CD4-positive, alpha-beta memory T cell (primary cell): ENCODE results near the gene ITGA7. TPM values are rescaled to one million over a fixed set of nuclear protein-coding genes. Genes with fewer than 3 reads are reported as not detected.

Experiments
- CTCF ChIA-PET: fragments of 350-600 bp; sonication (Branson Sonifier 250); formaldehyde crosslinking; loops from one replicate; lab custom pipeline; 2021; ENCODE audit warnings: inconsistent platforms; ENCODE audit not compliant: partially characterized antibody; lab: Charles Lee
- POLR2A ChIA-PET: fragments of 350-600 bp; sonication (Branson Sonifier 250); formaldehyde crosslinking; loops from one replicate; lab custom pipeline; 2021; ENCODE audit not compliant: partially characterized antibody; lab: Charles Lee
- DNase-seq, 5 donors: peaks; one replicate each; pipeline versions ENCODE4 v3.0.0 to v3.0.0-alpha.2; 2020 to 2022; ENCODE audit warnings: mixed read lengths in 1 of 5
- H3K27ac ChIP-seq: one replicate; pipeline ENCODE4 v1.7.0; 2013; ENCODE audit warnings: low read depth, low read length
- H3K27me3 ChIP-seq: 2 replicates; pipeline ENCODE4 v1.7.0; 2013; ENCODE audit warnings: mild to moderate bottlenecking, low read length, moderate library complexity; ENCODE audit not compliant: insufficient read depth
- H3K36me3 ChIP-seq: 2 replicates; pipeline ENCODE4 v1.7.0; 2013; ENCODE audit warnings: mild to moderate bottlenecking, low read length, moderate library complexity; ENCODE audit not compliant: insufficient read depth
- H3K4me1 ChIP-seq: 2 replicates; pipeline ENCODE4 v1.7.0; 2013; ENCODE audit warnings: mild to moderate bottlenecking, low read length, moderate library complexity; ENCODE audit not compliant: insufficient read depth
- H3K4me3 ChIP-seq, 2 donors: one replicate each; pipeline ENCODE4 v1.7.0; 2013; ENCODE audit warnings: low read length in 2 of 2, mild to moderate bottlenecking in 1 of 2
- H3K9me3 ChIP-seq, 2 donors: one replicate each; pipeline ENCODE4 v1.7.0; 2013; ENCODE audit warnings: low read length in 2 of 2, control low read depth in 1 of 2; ENCODE audit not compliant: control insufficient read depth in 1 of 2
- H3K27ac Mint-ChIP-seq, 7 donors: one replicate each; pipeline ENCODE4 v1.8.0; 2020 to 2021; ENCODE audit warnings: mixed read lengths in 7 of 7, mild to moderate bottlenecking in 6 of 7, inconsistent platforms in 3 of 7, moderate library complexity in 3 of 7
- H3K27me3 Mint-ChIP-seq, 2 donors: one replicate each; pipeline ENCODE4 v1.8.0; 2020 to 2021; ENCODE audit warnings: mixed read lengths in 2 of 2
- H3K36me3 Mint-ChIP-seq, 2 donors: one replicate each; pipeline ENCODE4 v1.8.0; 2020 to 2021; ENCODE audit warnings: mixed read lengths in 2 of 2, inconsistent platforms in 1 of 2, mild to moderate bottlenecking in 1 of 2
- H3K4me1 Mint-ChIP-seq, 4 donors: one replicate each; pipeline ENCODE4 v1.8.0; 2020 to 2021; ENCODE audit warnings: mixed read lengths in 4 of 4, mild to moderate bottlenecking in 1 of 4
- H3K4me3 Mint-ChIP-seq, 8 donors: one replicate each; pipeline ENCODE4 v1.8.0; 2020 to 2021; ENCODE audit warnings: mixed read lengths in 8 of 8, mild to moderate bottlenecking in 7 of 8, moderate library complexity in 6 of 8, inconsistent platforms in 3 of 8
- H3K9me3 Mint-ChIP-seq, 8 donors: one replicate each; pipeline ENCODE4 v1.8.0; 2020 to 2021; ENCODE audit warnings: mixed read lengths in 8 of 8, mild to moderate bottlenecking in 5 of 8, inconsistent platforms in 3 of 8, moderate library complexity in 1 of 8
- intact Hi-C: fragments of 100-400 bp; cut with micrococcal nuclease; formaldehyde crosslinking; loops from one replicate; pipeline ENCODE4 v1.15.1; 2023
- polyA plus RNA-seq, 2 donors: library from polyadenylated mRNA; unstranded; fragments of 300-500 nt; fragmentation: Illumina TruSeq; gene quantifications; one replicate each; pipeline ENCODE4 v1.2.3, GENCODE V29; 2021
- total RNA-seq, 2 experiments: library from RNA; stranded (reverse); gene quantifications; one replicate each; pipeline ENCODE4 v1.2.3, GENCODE V29; 2021

ITGA7 gene
- total and polyA plus RNA-seq, 4 experiments from 2014 or later: 2.5 to 2.9 TPM; not detected in 2

DNA sequence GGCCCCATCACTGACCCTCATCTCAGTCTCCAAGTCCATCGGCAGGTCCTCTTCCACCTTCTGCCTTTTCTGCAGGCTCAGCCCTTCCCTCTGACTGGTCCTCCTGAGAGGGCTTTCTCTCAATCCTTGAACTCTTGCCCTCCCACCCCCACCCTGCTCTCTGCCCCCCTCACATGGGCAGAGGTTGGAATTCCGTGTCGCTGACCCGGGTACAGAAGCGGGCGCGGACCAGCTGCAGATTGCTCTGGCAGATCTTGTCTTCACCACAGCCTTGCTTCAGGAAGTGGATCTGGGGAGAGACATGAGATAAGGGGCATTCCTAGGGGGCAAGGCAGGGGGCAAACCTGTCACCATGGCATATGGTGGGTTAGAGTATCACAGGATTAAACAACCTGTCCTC, 12.4 kb downstream of the ITGA7 start:
- Mint-ChIP-seq H3K4me1 (no peaks in the 10 kb centered on the region), H3K4me3 (no peak overlapping the region), H3K27ac (no peak overlapping the region), H3K27me3 (peaks cover 2% of the 10 kb centered on the region in 2 donors), H3K36me3 (no peaks in the 10 kb centered on the region), H3K9me3 (no peaks in the 10 kb centered on the region)
- CTCF ChIA-PET: no interaction called here
- POLR2A ChIA-PET: no interaction called here
- no peaks in the 10 kb centered on the region for H3K9me3 ChIP-seq
- DNase-seq: no peak
- H3K27ac ChIP-seq: no peak overlapping the region
- H3K4me3 ChIP-seq: no peak overlapping the region
- intact Hi-C loops: no loop called here
- no peaks in the 10 kb centered on the region for H3K36me3 ChIP-seq
- no peaks in the 10 kb centered on the region for H3K27me3 ChIP-seq
- no peaks in the 10 kb centered on the region for H3K4me1 ChIP-seq

DNA sequence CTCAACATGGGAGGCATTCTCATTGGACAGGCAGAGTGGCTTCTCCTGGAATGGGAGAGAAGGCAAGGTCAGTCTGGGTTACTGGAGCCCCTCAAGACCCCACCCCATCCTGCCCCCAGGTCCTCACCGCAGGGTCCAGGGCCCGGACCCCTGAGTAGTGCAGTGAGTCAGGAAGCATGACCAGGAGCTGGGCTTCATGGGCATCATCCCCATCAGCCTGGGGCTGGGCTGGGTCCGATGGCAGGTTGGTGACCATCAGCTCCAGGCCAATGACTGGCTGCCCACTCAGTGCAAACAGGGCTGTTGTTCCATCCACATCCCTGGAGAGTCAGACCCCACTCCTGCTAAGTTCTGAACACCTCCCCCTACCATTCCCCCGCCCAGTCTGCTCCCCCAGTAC, 13.1 kb downstream of the ITGA7 start:
- no peak for DNase-seq
- intact Hi-C loops: no loop called here
- H3K4me3 Mint-ChIP-seq: no peak overlapping the region

DNA sequence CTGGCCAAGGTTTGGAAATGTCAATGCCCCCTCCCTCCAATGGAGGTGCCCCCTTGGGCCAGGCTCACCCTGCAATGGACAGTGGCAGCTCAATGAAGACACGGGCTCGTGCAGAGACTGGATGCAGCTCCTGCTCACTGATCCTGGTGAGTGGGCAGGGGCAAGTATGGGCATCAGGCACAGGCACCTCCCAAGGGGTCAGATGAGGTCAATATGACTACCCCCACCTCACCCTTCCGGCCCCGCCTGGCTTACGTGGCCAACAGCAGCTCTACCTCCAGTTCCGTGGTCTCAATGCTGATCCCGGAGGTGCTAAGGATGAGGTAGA, 13.6 kb downstream of the ITGA7 start:
- ChIA-PET POLR2A (no interaction called here), CTCF (interaction anchor here (0.6 kb wide), 1 partner anchor 819 kb away, joined by 3 read pairs; no protein-coding TSS in a partner anchor)

More for the DNA sequence above, 13.1 kb downstream of the ITGA7 start:
- no peaks in the 10 kb centered on the region for H3K9me3 Mint-ChIP-seq
- POLR2A ChIA-PET: no interaction called here
- CTCF ChIA-PET: interaction anchor here (0.6 kb wide), 1 partner anchor 818 kb away, joined by 3 read pairs; no protein-coding TSS in a partner anchor
- no peaks in the 10 kb centered on the region for H3K36me3 Mint-ChIP-seq
- Histone ChIP-seq H3K27me3 (no peaks in the 10 kb centered on the region), H3K27ac (no peak overlapping the region), H3K4me1 (no peaks in the 10 kb centered on the region), H3K9me3 (no peaks in the 10 kb centered on the region), H3K36me3 (no peaks in the 10 kb centered on the region), H3K4me3 (no peak overlapping the region)
- no peak overlapping the region for H3K27ac Mint-ChIP-seq
- no peaks in the 10 kb centered on the region for H3K4me1 Mint-ChIP-seq
- peaks cover 0 to 2% of the 10 kb centered on the region in 2 donors for H3K27me3 Mint-ChIP-seq

GRCh38 chr12:55693323-55694187, 14.1 kb downstream of the ITGA7 start:
- Mint-ChIP-seq H3K27ac (no peak overlapping the region), H3K4me1 (no peaks in the 10 kb centered on the region), H3K36me3 (no peaks in the 10 kb centered on the region), H3K4me3 (no peak overlapping the region), H3K27me3 (peaks cover 0 to 2% of the 10 kb centered on the region in 2 donors), H3K9me3 (no peaks in the 10 kb centered on the region)
- ChIA-PET POLR2A (no interaction called here), CTCF (no interaction called here)
- H3K4me3 ChIP-seq: no peak overlapping the region
- no peaks in the 10 kb centered on the region for H3K36me3 ChIP-seq
- H3K4me1 ChIP-seq: no peaks in the 10 kb centered on the region
- DNase-seq: no peak
- H3K27ac ChIP-seq: no peak overlapping the region
- intact Hi-C loops: no loop called here
- no peaks in the 10 kb centered on the region for H3K27me3 ChIP-seq
- no peaks in the 10 kb centered on the region for H3K9me3 ChIP-seq

More for the DNA sequence above, 13.6 kb downstream of the ITGA7 start:
- H3K4me1 ChIP-seq: no peaks in the 10 kb centered on the region
- H3K9me3 Mint-ChIP-seq: no peaks in the 10 kb centered on the region
- H3K36me3 Mint-ChIP-seq: no peaks in the 10 kb centered on the region
- DNase-seq: no peak
- H3K4me3 Mint-ChIP-seq: no peak overlapping the region
- H3K27ac ChIP-seq: no peak overlapping the region
- H3K9me3 ChIP-seq: no peaks in the 10 kb centered on the region
- intact Hi-C loops: no loop called here
- H3K36me3 ChIP-seq: no peaks in the 10 kb centered on the region
- peaks cover 0 to 2% of the 10 kb centered on the region in 2 donors for H3K27me3 Mint-ChIP-seq
- H3K4me1 Mint-ChIP-seq: no peaks in the 10 kb centered on the region
- H3K27me3 ChIP-seq: no peaks in the 10 kb centered on the region
- H3K27ac Mint-ChIP-seq: no peak overlapping the region
- H3K4me3 ChIP-seq: no peak overlapping the region

GRCh38 chr12:55692631-55693322, 14.9 kb downstream of the ITGA7 start:
- peaks cover 0 to 2% of the 10 kb centered on the region in 2 donors for H3K27me3 Mint-ChIP-seq
- no peaks in the 10 kb centered on the region for H3K9me3 Mint-ChIP-seq
- H3K27ac Mint-ChIP-seq: no peak overlapping the region
- Histone ChIP-seq H3K4me1 (no peaks in the 10 kb centered on the region), H3K4me3 (no peak overlapping the region), H3K36me3 (no peaks in the 10 kb centered on the region), H3K27ac (no peak overlapping the region), H3K27me3 (no peaks in the 10 kb centered on the region), H3K9me3 (no peaks in the 10 kb centered on the region)
- peaks cover 0 to 2% (median 2%) of the 10 kb centered on the region in 4 donors for H3K4me1 Mint-ChIP-seq
- H3K4me3 Mint-ChIP-seq: no peak overlapping the region
- ChIA-PET POLR2A (no interaction called here), CTCF (interaction anchor here (0.6 kb wide), 1 partner anchor 82 kb away, joined by 3 read pairs; no protein-coding TSS in a partner anchor)
- no peaks in the 10 kb centered on the region for H3K36me3 Mint-ChIP-seq
- DNase-seq: no peak
- intact Hi-C loops: no loop called here

GRCh38 chr12:55688716-55689655, 18.7 kb downstream of the ITGA7 start:
- peaks cover 4 to 11% (median 6%) of the 10 kb centered on the region in 4 donors for H3K4me1 Mint-ChIP-seq
- Histone ChIP-seq H3K27ac (no peak overlapping the region), H3K36me3 (no peaks in the 10 kb centered on the region), H3K9me3 (no peaks in the 10 kb centered on the region), H3K4me3 (no peak overlapping the region), H3K4me1 (no peaks in the 10 kb centered on the region), H3K27me3 (no peaks in the 10 kb centered on the region)
- no peaks in the 10 kb centered on the region for H3K27me3 Mint-ChIP-seq
- ChIA-PET POLR2A (no interaction called here), CTCF (no interaction called here)
- no peak overlapping the region for H3K4me3 Mint-ChIP-seq
- intact Hi-C loops: no loop called here
- no peaks in the 10 kb centered on the region for H3K36me3 Mint-ChIP-seq
- no peaks in the 10 kb centered on the region for H3K9me3 Mint-ChIP-seq
- H3K27ac Mint-ChIP-seq: peak overlapping the region in 1 of 7 donors; percentile 43
- no peak for DNase-seq
